Erythroblast (primary cell): Measurements from ENCODE around the gene CBLB.
A peak's percentile ranks its signal among the peaks of the same experiment; 100 is the strongest.
"Not testable (repeated sequence)": the region's sequence is repeated elsewhere in the genome, so short reads cannot be mapped to it uniquely, and the experiment has no call there.

Experiments
- DNase-seq, 2 experiments: peaks; one replicate each; lab custom pipeline; 2025; lab: John Stamatoyannopoulos, UW
- GATA1 ChIP-seq: IDR thresholded peaks from 2 replicates; pipeline ENCODE4 v1.6.1; 2011; ENCODE audit warnings: low read depth, mild to moderate bottlenecking, control low read depth, low read length, moderate library complexity
- POLR2A ChIP-seq: IDR thresholded peaks from 2 replicates; pipeline ENCODE4 v1.6.1; 2011; ENCODE audit warnings: mild to moderate bottlenecking, low read length

Gene CBLB

DNA sequence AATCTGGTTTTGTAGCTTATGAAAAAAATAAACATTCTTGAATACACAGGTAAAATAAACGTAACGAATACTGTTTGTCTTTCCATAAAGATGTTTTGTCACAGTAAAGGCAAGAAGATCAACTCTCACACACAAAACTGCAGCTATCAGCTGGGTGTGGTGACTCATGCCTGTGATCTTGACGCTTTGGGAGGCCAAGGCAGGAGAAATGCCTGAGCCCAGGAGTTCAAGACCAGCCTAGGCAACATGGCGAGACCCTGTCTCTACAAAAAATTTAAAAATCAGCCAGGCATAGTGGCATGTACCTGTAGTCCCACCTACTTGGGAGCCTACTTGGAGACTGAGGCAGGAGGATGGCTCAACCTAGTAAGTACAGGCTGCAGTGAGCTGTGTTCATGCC, 39.6 kb downstream of the CBLB start:
- no peak for TF ChIP-seq POLR2A
- no peak for TF ChIP-seq GATA1
- DNase-seq, result peak; percentile 20 to 44

DNA sequence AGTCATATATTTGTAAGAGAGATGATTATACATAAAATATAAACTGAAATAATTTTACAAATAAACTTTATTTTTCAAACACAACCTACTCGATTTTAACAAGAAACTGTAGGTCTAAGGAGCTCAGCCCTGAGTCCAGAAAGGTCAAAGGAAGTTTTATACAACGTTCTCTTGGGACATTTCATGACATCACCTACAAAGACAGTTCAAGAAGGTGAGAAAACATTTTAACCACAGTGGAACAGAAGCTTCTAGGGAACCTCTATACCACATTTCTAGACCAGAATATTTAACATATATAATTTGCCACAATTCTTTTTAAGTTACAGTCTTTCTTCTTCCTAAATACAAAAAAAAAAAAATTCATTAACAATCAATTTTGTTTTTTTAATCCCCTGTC, 40.1 kb downstream of the CBLB start:
- no peak for TF ChIP-seq POLR2A
- TF ChIP-seq GATA1, result no peak
- DNase-seq, result no peak

DNA sequence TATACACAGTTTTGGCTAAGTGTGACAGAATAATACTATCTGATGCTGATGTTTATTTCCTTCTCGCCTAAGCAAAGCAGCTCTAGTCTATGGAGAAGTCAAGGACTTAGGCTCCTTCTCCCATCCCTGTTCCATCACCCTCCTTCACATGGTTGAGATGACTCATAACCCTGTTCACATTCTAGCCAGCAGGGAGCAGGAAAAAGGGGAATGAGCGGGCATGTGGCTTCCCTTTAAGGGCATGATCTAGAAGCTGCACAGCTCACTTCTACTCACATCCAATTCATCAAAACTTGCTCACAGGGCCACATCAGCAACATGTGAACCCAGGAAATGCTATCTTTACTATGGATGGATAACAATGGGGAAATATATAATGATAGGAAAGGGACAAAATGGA, 40.9 kb downstream of the CBLB start:
- peak in 1 of 2 experiments; percentile 37 for DNase-seq
- no peak for TF ChIP-seq POLR2A
- no peak for TF ChIP-seq GATA1

DNA sequence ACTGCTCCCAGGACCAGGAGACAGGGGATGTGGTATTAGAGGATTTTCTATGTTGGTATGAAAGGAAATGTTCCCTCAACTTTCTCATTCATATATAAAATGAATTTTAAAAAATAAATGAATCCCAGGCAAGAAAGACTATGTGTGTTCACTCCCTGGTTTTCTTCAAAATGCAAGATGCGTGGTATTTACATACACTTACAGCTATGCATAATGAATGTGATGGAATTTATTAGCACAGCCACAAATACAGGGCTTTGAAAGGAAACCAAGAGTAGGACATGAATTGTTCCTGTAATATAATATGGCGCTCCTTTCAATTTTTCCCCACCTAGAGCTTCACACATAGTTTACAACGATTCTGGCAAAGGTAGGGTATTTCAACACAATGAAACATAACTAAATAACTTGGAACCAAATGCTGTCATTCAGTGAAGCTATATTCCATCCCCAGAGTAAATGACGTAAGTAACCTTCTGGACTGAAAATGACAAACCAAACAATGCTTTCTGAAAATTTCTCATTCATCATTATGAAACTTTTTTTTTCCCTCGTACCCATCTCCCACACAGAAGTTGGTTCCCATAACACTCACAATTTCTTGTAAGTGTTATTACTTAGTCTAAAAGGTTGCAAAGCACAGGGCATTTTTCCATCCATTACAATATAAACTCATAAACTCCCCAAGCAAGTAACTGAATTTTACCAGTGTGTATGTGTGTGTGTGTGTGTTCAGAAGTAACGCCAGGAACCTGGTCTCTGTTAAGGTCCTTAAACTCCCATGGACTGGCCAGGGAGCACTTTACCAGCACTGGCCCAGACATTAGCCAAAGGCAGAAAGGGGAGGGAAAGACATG, 41.8 kb downstream of the CBLB start:
- TF ChIP-seq GATA1 (no peak), POLR2A (no peak)
- DNase-seq, result no peak

DNA sequence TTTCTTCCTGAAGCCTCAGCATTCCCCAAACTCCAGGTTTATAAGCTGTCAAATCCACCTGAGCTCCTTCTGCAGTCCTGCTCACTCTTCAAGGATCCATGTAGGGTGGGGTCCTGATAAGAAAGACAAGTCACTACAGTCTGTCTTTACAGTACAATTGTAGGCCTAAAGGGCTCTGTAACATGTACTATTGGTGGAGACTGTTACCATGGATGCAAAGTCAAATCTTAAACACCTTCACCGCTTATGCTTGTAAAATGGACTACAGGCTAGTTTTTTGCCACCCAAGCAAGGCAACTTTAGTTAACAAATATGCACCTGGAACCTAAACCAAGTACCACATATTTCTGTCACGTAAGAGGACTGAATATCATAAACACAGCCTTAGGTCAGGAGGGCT, 44.7 kb downstream of the CBLB start:
- TF ChIP-seq POLR2A (no peak), GATA1 (no peak)
- DNase-seq, result peak; percentile 14 to 38

DNA sequence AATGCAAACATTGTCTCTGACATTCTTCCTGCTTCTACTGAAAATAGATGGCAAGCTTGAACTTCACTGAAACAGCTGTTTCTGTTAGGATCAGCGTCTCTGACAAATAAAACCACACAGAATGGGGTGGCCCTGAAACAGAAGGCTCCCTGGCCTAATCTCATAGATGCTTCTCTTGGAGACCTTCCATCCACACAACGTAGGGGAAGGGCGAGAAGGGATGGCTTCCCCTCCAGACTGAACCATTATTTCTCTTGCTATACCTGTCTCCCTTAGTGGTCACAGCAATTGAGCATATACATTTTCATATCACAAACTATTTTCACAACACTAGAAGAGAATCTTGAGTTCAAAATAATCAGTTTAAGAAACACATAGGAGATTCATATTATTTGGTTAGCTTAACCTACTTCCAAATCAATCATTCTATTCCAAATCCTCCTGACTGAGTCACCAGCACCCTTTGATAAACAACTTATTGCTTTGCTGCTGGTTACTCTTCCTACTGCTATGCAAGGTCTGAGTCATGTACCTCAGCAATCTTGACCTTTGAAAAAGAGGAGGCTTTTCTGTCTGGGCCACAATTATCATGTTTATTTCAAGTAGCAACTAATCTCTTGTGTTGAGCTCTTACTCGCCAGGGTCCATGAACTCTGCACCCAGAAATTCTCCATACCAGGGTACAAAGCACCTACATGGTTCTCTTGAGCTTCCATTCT, 45.5 kb downstream of the CBLB start:
- DNase-seq, result peak in 1 of 2 experiments; percentile 58

DNA sequence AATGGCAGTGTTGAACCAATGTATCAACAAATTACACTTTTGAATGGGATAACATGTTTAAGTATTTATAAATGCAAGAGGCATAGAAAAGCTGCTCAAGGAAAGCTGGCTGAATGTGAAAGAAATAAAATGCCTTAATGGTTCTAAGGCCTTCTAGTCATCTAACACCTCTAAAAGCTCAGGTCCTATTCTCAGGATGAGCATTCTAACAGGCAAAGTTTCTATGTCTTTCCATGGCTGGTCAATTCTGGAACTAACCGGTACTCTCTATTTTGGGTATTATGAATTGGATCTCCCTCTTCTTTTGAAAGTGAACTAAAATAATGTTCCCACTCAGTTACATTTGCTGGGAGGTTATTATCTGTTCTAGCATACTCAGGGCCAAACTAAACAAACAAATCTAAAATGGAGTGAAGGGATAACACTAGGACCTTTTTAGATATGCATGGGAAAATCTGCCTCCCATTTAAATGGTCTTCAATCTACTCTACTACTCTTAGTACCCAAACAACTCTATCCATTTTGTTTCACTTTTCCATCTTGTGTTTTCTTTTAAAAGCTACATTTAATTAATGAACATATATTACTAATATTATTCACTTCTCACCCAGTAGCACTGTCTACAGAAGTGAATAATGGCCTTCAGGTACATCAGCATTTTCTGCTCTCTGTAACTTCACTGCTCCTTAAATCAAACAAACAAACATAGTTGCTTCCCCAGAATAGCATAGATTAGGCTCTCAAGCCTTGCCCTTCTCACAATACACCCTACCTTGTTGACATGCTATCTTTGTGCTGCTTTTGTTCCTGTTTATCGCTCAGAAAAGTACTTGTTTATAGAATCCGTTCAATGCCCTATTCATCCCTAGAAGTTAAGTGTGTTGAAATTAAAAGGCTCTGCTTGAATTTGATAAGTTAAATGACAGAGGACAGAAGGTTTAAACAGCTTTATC, 46.4 kb downstream of the CBLB start:
- TF ChIP-seq POLR2A (no peak), GATA1 (no peak)
- DNase-seq, result no peak

More for the DNA sequence above, 45.5 kb downstream of the CBLB start:
- TF ChIP-seq POLR2A (no peak), GATA1 (no peak)

DNA sequence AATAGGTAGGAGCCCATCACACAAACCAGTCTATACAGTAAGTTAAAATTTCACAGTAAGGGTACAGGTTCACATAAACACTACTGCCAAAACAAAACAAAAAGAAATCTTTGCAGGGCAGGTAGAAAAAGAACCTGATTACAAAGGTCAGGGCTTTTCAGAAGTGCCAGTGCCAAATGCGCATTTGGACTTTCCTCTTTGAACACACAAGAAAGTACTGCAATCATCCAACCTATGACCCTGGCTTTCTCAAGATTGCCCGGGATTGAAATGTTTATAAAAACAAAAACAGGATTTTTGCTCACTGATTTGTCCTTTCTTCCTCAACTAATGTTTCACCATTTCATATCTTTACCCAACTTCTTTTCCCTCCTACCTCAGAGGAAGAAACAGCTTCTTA, 47.4 kb downstream of the CBLB start:
- TF ChIP-seq POLR2A (no peak), GATA1 (no peak)
- DNase-seq, result no peak

DNA sequence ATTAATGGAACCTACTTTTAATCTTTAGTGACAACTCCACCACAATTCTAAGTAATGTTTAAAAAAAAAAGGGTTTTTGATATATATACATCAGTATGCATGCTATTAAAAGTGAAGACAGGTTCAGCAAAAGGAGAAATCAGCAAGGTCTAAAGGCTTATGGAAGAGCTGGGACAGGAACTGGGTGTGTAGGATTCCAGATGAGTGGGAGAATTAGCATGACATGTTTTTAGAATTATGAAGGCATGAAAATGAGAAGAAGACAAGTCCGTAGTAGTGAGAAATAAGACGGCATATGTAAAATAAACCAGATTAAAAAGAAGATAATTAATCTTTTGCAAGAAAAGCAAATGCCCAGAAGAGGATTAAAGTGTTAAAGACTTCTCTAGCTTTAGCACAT, 52.0 kb downstream of the CBLB start:
- no peak for TF ChIP-seq POLR2A
- no peak for TF ChIP-seq GATA1
- no peak for DNase-seq

DNA sequence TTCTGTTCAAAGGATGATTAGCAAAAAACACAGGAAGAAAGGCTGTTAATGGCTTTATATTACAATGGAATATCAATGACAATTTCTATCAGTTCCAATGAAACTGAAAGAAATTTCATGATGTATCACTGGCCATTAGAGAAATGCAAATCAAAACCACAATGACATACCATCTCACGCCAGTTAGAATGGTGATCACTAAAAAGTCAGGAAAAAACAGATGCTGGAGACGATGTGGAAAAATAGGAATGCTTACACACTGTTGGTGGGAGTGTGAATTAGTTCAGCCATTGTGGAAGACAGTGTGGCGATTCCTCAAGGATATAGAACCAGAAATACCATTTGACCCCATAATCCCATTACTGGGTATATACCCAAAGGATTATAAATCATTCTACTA, 53.5 kb downstream of the CBLB start:
- not testable (repeated sequence) for DNase-seq

DNA sequence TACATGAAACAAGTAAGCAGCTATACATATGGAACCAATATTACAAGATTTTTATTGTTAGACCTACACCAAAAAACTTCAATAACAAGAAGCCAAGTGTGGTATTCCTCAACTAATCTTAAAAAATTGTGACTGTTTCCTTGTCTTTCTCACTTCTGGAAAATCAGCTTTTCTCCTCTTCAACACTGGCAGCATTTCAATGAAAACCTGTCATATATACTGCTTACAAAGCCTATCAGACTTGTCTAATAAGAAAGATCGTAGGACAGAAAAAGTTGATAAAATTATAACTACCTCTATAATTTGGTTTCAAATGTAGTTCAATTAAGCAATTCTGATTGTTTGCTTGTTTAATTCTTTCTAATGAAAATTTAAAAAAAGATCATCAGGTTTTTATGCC, 55.1 kb downstream of the CBLB start:
- no peak for TF ChIP-seq POLR2A
- TF ChIP-seq GATA1, result no peak
- DNase-seq, result no peak

DNA sequence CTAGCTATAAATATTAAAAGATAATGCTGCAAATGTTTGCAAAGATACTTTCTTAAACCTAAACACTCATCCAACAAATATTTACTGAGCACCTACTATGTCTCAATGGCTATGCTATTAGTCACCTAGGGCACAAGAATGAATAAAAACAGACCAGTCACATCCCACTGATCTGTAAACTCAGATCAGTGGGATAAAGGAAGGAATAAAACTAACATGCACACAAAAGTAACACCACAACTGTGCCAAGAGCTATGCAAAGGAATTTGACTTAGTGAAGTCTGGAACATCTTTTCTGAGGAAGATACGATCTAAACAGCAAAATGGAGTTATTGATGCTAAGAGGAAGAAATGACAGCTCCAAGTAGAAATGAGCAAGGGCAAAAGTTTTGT, 56.6 kb downstream of the CBLB start:
- TF ChIP-seq POLR2A (no peak), GATA1 (no peak)
- no peak for DNase-seq

DNA sequence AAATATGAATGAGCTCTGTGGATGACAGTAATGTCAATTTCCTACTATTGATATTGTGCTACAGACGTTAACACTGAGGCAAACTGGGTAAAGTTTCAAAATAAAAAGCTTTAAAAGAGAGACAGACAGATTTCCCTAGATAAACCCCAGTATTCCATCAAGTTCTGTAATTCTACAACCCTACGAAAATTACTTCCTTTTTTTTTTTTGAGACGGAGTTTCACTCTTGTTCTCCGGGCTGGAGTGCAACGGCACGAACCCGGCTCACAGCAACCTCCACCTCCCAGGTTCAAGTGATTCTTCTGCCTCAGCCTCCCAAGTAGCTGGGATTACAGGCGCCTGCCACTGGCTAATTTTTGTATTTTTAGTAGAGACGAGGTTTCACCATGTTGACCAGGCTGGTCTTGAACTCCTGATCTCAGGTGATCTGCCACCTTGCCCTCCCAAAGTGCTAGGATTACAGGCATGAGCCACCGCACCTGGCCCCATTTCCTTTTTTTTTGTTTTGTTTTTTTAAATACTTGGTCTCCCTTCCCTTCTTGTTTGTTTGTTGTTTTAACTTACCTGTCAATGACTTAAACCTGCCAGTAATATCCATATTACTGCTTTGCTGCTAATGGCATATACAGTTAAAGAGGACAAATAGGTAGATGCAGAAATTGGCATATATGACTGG, 57.2 kb downstream of the CBLB start:
- no peak for DNase-seq
- TF ChIP-seq POLR2A (no peak), GATA1 (no peak)
